C4-2B (cell line): ENCODE measurements around the gene CPA5.

Experiments used
- CTCF ChIP-seq: fragments of 450-650 bp; conservative IDR thresholded peaks from 2 replicates; pipeline ENCODE4 v1.5.1; 2017; ENCODE audit warnings: mild to moderate bottlenecking
- ZFX ChIP-seq: fragments of 450-650 bp; IDR thresholded peaks from 2 replicates; pipeline ENCODE4 v1.6.1; 2017

- TF ChIP-seq CTCF (no peak), ZFX (no peak)
Observed at GRCh38 chr7:130322615-130323014, 22.0 kb upstream of the CPA5 start.
